ENCODE data around the gene ANKRD17.

GRCh38 chr4:73045879-73046278 lies 212.7 kb downstream of the ANKRD17 start:
- TF ChIP-seq EZH2 (IDR thresholded peaks at IDR 0.05; ENCODE audit: borderline replicate concordance, low read depth, low read length, severe bottlenecking): no peak
- TF ChIP-seq POLR2A (IDR thresholded peaks at IDR 0.05; ENCODE audit: low read depth, low read length): no peak
- no peak for TF ChIP-seq CTCF (IDR thresholded peaks at IDR 0.05; ENCODE audit: extremely low read depth in 1 of 2, insufficient read depth in 1 of 2, low read depth in 1 of 2, low read length in 2 of 2)
- no peak for TF ChIP-seq POLR2AphosphoS5 (IDR thresholded peaks at IDR 0.05; ENCODE audit: insufficient read depth, low read depth, low read length)
- no peak for TF ChIP-seq MAX (IDR thresholded peaks at IDR 0.05; ENCODE audit: insufficient read depth, insufficient read length)
- no peak for TF ChIP-seq FOS (IDR thresholded peaks at IDR 0.05; ENCODE audit: borderline replicate concordance, insufficient read depth, low read length)
- TF ChIP-seq MYC (IDR thresholded peaks at IDR 0.05; ENCODE audit: low read depth, low read length): no peak
- no peak for TF ChIP-seq JUN (IDR thresholded peaks at IDR 0.05; ENCODE audit: borderline replicate concordance, insufficient read depth, insufficient read length, low read depth)
